K562 (cell line): ENCODE data around the gene DUS1L. TPM values are rescaled to one million over a fixed set of nuclear protein-coding genes. Genes with fewer than 3 reads are reported as not detected.

Experiments used
- ATF4 ChIP-seq: fragments of 450-650 bp; formaldehyde crosslinking; IDR thresholded peaks from 2 replicates; pipeline ENCODE4 v1.4.0; 2022; ENCODE audit warnings: mild to moderate bottlenecking, moderate library complexity
- CEBPG ChIP-seq, 3 experiments: fragments of 200-800 bp in 1 of 3; sonication (Bioruptor generic) in 1 of 3; sonication (generic) in 1 of 3; formaldehyde crosslinking in 1 of 3; IDR thresholded peaks in 2 of 3; conservative IDR thresholded peaks in 1 of 3; 2 replicates each; pipeline versions ENCODE4 v1.6.1 to v1.8.0; 2016 to 2022; ENCODE audit warnings: missing compliant biosample characterization in 2 of 3, missing genetic modification characterization in 2 of 3, mild to moderate bottlenecking in 1 of 3, missing genetic modification reagents in 1 of 3
- DNMT1 ChIP-seq: fragments of 450-650 bp; IDR thresholded peaks from 2 replicates; pipeline ENCODE4 v1.6.1; 2016; ENCODE audit warnings: antibody characterized with exemption, mild to moderate bottlenecking
- FIP1L1 ChIP-seq: fragments of 200-400 bp; formaldehyde crosslinking; IDR thresholded peaks from 2 replicates; pipeline ENCODE4 v1.6.1; 2018; ENCODE audit warnings: mild to moderate bottlenecking, low read depth, low read length; ENCODE audit not compliant: poor library complexity, severe bottlenecking
- FOSL1 ChIP-seq: fragments of 200-800 bp; sonication (Bioruptor generic); conservative IDR thresholded peaks from 2 replicates; pipeline ENCODE4 v1.6.1; 2016; ENCODE audit warnings: missing genetic modification characterization, missing compliant biosample characterization
- FOXP1 ChIP-seq: sonication (generic); formaldehyde crosslinking; IDR thresholded peaks from 2 replicates; pipeline ENCODE4 v1.8.0; 2022; ENCODE audit warnings: mild to moderate bottlenecking, missing genetic modification reagents
- JUN ChIP-seq, 2 experiments: sonication (generic) in 1 of 2; formaldehyde crosslinking in 1 of 2; IDR thresholded peaks; 2 replicates each; pipeline versions ENCODE4 v1.6.1 to v1.8.0; 2012 to 2022; ENCODE audit warnings: borderline replicate concordance in 2 of 2, mild to moderate bottlenecking in 2 of 2, improper control_type of control experiment in 1 of 2, low read depth in 1 of 2, low read length in 1 of 2, missing genetic modification reagents in 1 of 2
- OTX1 ChIP-seq: fragments of 450-650 bp; formaldehyde crosslinking; IDR thresholded peaks from 2 replicates; pipeline ENCODE4 v1.4.0; 2022; ENCODE audit warnings: mild to moderate bottlenecking
- POLR3G ChIP-seq: IDR thresholded peaks from 2 replicates; pipeline ENCODE4 v1.6.1; 2011; ENCODE audit not compliant: insufficient read length, insufficient replicate concordance; ENCODE audit errors: extremely low read depth
- RBM25 ChIP-seq: fragments of 200-400 bp; formaldehyde crosslinking; IDR thresholded peaks from 2 replicates; pipeline ENCODE4 v1.6.1; 2018; ENCODE audit warnings: low read length, low read depth, moderate library complexity; ENCODE audit not compliant: severe bottlenecking
- RBM39 ChIP-seq: fragments of 200-400 bp; formaldehyde crosslinking; optimal IDR thresholded peaks from 2 replicates; pipeline ENCODE3; 2018; ENCODE audit warnings: low read depth, low read length
- SMAD1 ChIP-seq: fragments of 150-350 bp; IDR thresholded peaks from 2 replicates; pipeline ENCODE4 v1.6.1; 2014; ENCODE audit warnings: low read length, low read depth; ENCODE audit not compliant: partially characterized antibody
- SMAD4 ChIP-seq: fragments of 250-450 bp; sonication (Bioruptor Pico); conservative IDR thresholded peaks from 2 replicates; pipeline ENCODE4 v1.8.0; 2021; ENCODE audit warnings: inconsistent platforms, mild to moderate bottlenecking, moderate library complexity
- SMARCB1 ChIP-seq: IDR thresholded peaks from 2 replicates; pipeline ENCODE4 v1.6.1; 2011; ENCODE audit warnings: improper control_type of control experiment, low read depth; ENCODE audit not compliant: insufficient read length
- TARDBP ChIP-seq: fragments of 450-650 bp; IDR thresholded peaks from 2 replicates; pipeline ENCODE4 v1.6.1; 2016
- TEAD1 ChIP-seq, 2 experiments: fragments of 450-650 bp in 1 of 2; sonication (generic) in 1 of 2; formaldehyde crosslinking; IDR thresholded peaks; 2 replicates each; pipeline versions ENCODE4 v1.4.0 to v1.8.0; 2020 to 2022; ENCODE audit warnings: mild to moderate bottlenecking in 2 of 2, missing genetic modification reagents in 1 of 2
- ZBTB1 ChIP-seq: sonication (generic); formaldehyde crosslinking; IDR thresholded peaks from 2 replicates; pipeline ENCODE4 v1.8.1; 2023; ENCODE audit warnings: missing genetic modification reagents, low read depth, mild to moderate bottlenecking, borderline replicate concordance
- ZKSCAN3 ChIP-seq: fragments of 250-450 bp; sonication (Bioruptor Pico); IDR thresholded peaks from 2 replicates; pipeline ENCODE4 v1.4.0; 2020
- ZNF121 ChIP-seq: sonication (generic); formaldehyde crosslinking; conservative IDR thresholded peaks from 2 replicates; pipeline ENCODE4 v1.8.0; 2022; ENCODE audit warnings: missing genetic modification reagents
- ZNF239 ChIP-seq: fragments of 250-450 bp; sonication (Bioruptor Pico); IDR thresholded peaks from 2 replicates; pipeline ENCODE4 v1.4.0; 2020; ENCODE audit warnings: mild to moderate bottlenecking
- ZNF280B ChIP-seq: fragments of 250-450 bp; sonication (Bioruptor Pico); IDR thresholded peaks from 2 replicates; pipeline ENCODE4 v1.5.1; 2021; ENCODE audit warnings: mild to moderate bottlenecking
- ZNF431 ChIP-seq: sonication (generic); formaldehyde crosslinking; IDR thresholded peaks from 2 replicates; pipeline ENCODE4 v1.8.0; 2022; ENCODE audit warnings: mild to moderate bottlenecking, missing genetic modification reagents
- ZNF639 ChIP-seq, 2 experiments: fragments of 200-800 bp in 1 of 2; sonication (Bioruptor generic) in 1 of 2; sonication (generic) in 1 of 2; formaldehyde crosslinking in 1 of 2; IDR thresholded peaks in 1 of 2; conservative IDR thresholded peaks in 1 of 2; 2 replicates each; pipeline versions ENCODE4 v1.5.0 to v1.6.1; 2016 to 2020; ENCODE audit warnings: missing compliant biosample characterization in 1 of 2, missing genetic modification characterization in 1 of 2, missing genetic modification reagents in 1 of 2
- polyA plus RNA-seq, 8 experiments: library from polyadenylated mRNA; depleted of rRNA in 4 of 8; stranded (reverse) in 5 of 8; unstranded in 3 of 8; fragments of >200 nt; fragmentation: Nextera tagmentation in 2 of 8; fragmentation: Illumina TruSeq in 1 of 8; extraction: Ambion mirVana in 2 of 8; extraction: Trizol in 1 of 8; gene quantifications; 2 replicates each; pipeline versions ENCODE4 v1.2.1 to v1.2.3, GENCODE V29; 2011 to 2014; ENCODE audit warnings: inconsistent platforms in 1 of 8, missing spikeins in 1 of 8
- total RNA-seq, 7 experiments: library from RNA; depleted of rRNA in 6 of 7; stranded (reverse); fragments of >200 nt in 6 of 7; fragmentation: Illumina TruSeq in 2 of 7; extraction: Trizol in 2 of 7; gene quantifications; 2 replicates each; pipeline versions ENCODE4 v1.2.1 to v1.2.3, GENCODE V29; 2011 to 2021; ENCODE audit warnings: low replicate concordance in 1 of 7

DUS1L gene
- total and polyA plus RNA-seq, 9 of the 15 experiments (the other 6 are each of a cell fraction or from before 2014, with no cell fraction given): 7.8 to 210 (median 83.9) TPM

GRCh38 chr17:82098169-82098938 lies 32.8 kb upstream of the DUS1L start, which contains the start of gene FASN (continued):
- TF ChIP-seq TEAD1 (CRISPR knock-in tag; IDR thresholded peaks at IDR 0.05) (peak in 1 of 2 experiments; percentile 52; a peak in 1 of 4 replicates), ZKSCAN3 (CRISPR knock-in tag) (no peak), JUN (IDR thresholded peaks at IDR 0.05; ENCODE audit: borderline replicate concordance, low read depth, low read length) (peak; percentile 24; the same call in 1 of the 2 replicates), JUN (CRISPR knock-in tag; IDR thresholded peaks at IDR 0.05; ENCODE audit: borderline replicate concordance) (no peak), ZBTB1 (CRISPR knock-in tag) (no peak; the same call in 1 of the 2 replicates), TARDBP (peak; percentile 86), FOSL1 (no peak; the same call in 1 of the 2 replicates), POLR3G (no peak), RBM39 (no peak), SMAD1 (peak; percentile 60), ZNF239 (CRISPR knock-in tag) (no peak), DNMT1 (no peak), OTX1 (no peak), FIP1L1 (no peak), ZNF639 (CRISPR knock-in tag; conservative IDR thresholded peaks at IDR 0.05 in 1 of 2, IDR thresholded peaks at IDR 0.05 in 1 of 2) (peak in 1 of 2 experiments; percentile 97; a peak in 2 of 4 replicates), SMARCB1 (no peak), ZNF431 (CRISPR knock-in tag) (no peak; the same call in 1 of the 2 replicates), SMAD4 (CRISPR knock-in tag) (peak; percentile 91), ZNF280B (CRISPR knock-in tag) (no peak), FOXP1 (peak; percentile 69; the same call in 1 of the 2 replicates), CEBPG (CRISPR knock-in tag; IDR thresholded peaks at IDR 0.05) (no peak), CEBPG (tag; conservative IDR thresholded peaks at IDR 0.05 in 1 of 2, IDR thresholded peaks at IDR 0.05 in 1 of 2) (no peak), ATF4 (CRISPR knock-in tag) (no peak), ZNF121 (CRISPR knock-in tag) (no peak), RBM25 (peak; percentile 100)
